GM13977 (cell line): ENCODE data around the gene DLG1.
"Not testable (repeated sequence)": the region's sequence is repeated elsewhere in the genome, so short reads cannot be mapped to it uniquely, and the experiment has no call there.

Experiments used
- DNase-seq: peaks from one replicate; pipeline ENCODE4 v3.0.0; 2012; ENCODE audit warnings: low spot score
- in situ Hi-C: fragments of 300-500 bp; cut with MboI; formaldehyde crosslinking; loops from one replicate; pipeline ENCODE4 v1.12.0; 2022; ENCODE audit warnings: low sequenced_read_pairs, low pct_unique_long_range_greater_than_20kb, mixed read lengths, inconsistent platforms; ENCODE audit not compliant: unreplicated experiment
- TF ChIP-seq, protein P1 (sequence below): IDR thresholded peaks from 2 replicates; pipeline ENCODE4 v1.5.1; 2012; ENCODE audit warnings: mild to moderate bottlenecking, control low read depth; ENCODE audit not compliant: insufficient read depth; ENCODE audit errors: extremely low read depth, missing control alignments

Gene DLG1

DNA sequence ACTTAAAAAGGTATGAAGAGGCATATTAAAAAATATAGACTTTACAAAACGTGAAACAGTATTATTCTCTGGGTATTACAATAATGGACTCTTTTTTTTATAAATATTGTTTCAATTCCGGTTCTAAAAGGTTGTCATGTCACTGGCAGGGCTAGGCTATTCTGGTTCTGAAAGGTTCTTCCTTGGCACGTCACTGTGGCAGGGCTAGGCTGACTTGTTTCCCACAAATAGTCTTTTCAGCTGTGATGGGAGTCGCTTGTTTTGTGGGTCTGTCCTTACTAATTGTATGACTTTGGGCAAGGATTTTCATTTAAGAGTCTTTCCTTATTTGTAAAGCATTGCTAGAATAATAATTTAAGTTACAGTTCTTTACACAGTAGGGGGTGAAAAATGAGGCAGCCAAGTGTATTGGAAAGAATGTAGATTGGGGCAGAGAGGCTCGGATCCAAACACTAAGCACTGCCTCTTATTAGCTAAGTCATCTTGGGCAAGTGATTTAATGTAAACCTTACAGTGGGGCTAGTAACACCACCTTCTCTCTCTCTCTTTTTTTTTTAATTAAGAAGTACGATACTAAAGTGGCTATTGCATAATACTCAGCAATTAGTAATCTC, 256.4 kb downstream of the DLG1 start:
- TF ChIP-seq, protein P1, sequence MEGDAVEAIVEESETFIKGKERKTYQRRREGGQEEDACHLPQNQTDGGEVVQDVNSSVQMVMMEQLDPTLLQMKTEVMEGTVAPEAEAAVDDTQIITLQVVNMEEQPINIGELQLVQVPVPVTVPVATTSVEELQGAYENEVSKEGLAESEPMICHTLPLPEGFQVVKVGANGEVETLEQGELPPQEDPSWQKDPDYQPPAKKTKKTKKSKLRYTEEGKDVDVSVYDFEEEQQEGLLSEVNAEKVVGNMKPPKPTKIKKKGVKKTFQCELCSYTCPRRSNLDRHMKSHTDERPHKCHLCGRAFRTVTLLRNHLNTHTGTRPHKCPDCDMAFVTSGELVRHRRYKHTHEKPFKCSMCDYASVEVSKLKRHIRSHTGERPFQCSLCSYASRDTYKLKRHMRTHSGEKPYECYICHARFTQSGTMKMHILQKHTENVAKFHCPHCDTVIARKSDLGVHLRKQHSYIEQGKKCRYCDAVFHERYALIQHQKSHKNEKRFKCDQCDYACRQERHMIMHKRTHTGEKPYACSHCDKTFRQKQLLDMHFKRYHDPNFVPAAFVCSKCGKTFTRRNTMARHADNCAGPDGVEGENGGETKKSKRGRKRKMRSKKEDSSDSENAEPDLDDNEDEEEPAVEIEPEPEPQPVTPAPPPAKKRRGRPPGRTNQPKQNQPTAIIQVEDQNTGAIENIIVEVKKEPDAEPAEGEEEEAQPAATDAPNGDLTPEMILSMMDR, result no peak
- in situ Hi-C loops, result no loop called here
- no peak for DNase-seq

DNA sequence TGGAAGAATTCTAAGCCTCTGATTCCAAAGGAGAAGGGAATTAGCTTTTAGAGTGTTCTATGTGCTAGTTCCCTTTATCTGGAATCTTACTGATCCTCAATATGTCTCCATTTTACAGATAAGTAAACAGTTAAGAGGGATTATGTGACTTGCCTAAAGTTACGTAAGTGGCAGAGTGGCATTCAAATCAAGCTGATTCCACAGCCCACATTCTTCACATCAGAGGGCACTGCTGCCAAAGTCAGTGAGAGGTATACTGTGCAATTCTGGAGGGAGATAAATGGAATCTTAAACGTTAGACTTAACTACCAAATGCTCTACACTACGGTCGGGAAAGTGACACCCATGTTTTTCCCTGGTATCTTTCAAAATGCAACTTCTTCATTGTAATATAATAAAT, 257.8 kb downstream of the DLG1 start:
- no peak for DNase-seq
- TF ChIP-seq, protein P1, result no peak
- in situ Hi-C loops, result no loop called here

DNA sequence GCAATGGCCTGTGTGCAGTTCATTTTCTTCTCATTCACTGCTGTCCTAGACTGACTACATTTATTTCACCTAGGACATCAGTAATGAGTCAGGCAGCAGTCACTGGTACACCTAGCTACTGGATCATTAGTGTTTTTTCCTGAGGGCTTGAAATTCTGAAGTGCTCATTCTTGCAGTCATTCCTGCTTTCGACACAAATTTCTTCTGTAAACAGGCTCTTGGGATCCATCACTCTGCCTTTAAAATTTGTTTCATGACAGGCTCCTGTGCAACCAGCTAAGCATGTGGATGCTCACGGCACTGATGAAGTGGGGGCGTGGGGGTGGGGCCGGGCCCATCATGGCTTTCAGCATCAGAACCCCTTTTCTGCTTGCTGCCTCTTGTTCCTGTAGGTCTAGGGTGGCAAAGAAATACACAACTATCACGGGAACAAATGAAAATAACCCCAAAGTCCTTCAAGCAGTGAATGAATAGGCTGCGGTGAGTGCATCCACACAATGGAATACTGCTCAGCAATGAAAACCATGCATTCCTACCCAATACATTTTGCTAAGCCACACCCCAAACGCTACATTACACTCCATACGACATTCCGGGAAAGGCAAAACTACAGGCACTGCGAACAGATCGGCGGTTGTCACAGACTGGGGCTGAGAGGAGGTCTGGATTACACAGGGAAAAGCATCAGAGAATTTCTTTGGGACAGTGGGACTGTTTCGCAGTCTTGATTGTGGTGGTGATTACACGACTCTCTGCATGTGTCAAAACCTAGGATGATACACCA, 259.5 kb downstream of the DLG1 start:
- DNase-seq, result no peak
- TF ChIP-seq, protein P1, result no peak
- in situ Hi-C loops, result no loop called here

DNA sequence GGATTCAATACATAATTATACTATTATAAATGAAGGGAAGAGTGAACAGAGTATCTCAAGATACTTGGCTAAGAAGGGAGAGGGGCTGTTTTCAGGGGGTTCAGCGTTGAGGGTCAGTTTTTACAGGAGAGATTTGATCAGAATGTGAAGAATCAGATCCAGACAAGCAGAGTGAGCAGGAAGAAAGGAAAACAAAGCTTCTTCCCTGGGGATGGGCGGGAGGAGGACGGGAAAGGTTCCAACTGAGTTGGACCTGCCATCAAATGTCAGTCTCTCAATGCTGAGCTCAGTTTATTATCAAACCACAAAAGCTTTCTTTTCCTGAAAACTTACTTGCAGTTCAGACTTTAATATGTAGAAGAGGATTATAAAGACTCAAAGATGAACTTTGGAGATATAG, 262.8 kb downstream of the DLG1 start:
- in situ Hi-C loops, result no loop called here
- DNase-seq, result no peak
- TF ChIP-seq, protein P1, result no peak

DNA sequence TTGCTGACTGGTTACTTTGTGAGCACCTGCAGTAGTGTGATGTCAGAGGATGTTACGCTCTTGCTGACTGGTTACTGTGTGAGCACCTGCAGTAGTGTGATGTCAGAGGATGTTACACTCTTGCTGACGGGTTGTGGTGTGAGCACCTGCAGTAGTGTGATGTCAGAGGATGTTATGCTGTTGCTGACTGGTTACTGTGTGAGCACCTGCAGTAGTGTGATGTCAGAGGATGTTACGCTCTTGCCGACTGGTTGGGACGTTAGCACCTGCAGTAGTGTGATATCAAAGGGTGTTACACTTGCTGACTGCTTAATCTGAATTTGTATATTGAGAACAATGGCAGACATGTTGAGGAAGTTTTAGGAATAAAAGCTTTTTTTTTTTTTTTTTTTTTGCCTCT, 263.6 kb downstream of the DLG1 start:
- in situ Hi-C loops, DNase-seq: not testable (repeated sequence)

DNA sequence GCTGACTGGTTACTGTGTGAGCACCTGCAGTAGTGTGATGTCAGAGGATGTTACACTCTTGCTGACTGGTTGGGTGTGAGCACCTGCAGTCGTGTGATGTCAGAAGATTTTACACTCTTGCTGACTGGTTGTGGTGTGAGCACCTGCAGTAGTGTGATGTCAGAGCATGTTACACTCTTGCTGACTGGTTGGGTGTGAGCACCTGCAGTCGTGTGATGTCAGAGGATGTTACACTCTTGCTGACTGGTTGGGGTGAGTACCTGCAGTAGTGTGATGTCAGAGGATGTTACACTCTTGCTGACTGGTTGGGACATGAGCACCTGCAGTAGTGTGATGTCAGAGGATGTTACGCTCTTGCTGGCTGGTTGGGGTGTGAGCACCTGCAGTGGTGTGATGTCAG, 264.6 kb downstream of the DLG1 start:
- DNase-seq, in situ Hi-C loops: not testable (repeated sequence)

DNA sequence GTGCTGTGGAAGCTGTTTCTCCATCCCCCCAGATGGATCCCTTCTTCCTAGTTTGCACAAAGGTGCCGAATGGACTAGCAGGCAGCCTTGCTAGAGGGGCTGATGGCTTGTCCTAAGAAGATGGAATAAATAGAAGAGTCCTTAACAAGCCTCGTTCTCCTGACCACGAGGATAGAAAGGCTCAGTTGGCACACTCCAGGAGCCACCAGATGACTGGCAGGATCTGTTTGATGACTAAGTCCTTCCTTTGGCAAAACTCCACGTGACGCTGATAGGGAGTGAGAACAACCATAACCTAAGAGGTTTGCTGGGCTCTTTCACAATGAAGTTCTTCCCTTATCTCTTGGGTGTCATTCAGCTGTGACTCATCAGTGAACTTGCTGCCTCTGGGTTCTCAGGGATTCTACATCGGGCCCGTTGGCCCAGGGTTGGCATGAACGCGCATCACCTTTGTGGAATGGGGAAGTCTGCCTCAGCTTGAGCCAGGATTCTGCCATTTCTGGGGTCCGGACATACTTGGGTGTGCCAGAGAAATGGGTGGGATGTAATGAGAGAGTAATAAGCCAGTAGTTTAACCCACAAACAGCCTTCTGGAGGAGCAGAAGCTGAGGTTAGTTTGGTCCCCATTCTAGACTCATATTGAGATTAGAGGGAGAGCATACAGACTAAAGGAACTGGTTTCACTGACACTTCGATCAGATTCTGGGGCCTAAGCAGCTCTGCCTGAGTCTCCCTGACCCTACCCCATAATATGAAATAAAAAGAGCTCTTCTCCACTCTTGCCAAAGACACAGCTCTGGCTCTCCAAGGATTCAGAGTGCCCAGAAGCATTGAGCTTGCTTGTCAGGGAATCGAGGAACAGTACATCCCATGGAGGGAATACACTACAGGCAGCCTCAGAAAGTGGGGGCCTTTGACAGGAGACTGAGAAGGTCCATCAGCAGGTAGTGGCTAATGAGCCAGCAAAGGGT, 266.8 kb downstream of the DLG1 start:
- TF ChIP-seq, protein P1, result no peak
- peak; percentile 32 for DNase-seq
- in situ Hi-C loops, result no loop called here
